ENCODE results near the gene SYNRG.

The SYNRG gene

DNA sequence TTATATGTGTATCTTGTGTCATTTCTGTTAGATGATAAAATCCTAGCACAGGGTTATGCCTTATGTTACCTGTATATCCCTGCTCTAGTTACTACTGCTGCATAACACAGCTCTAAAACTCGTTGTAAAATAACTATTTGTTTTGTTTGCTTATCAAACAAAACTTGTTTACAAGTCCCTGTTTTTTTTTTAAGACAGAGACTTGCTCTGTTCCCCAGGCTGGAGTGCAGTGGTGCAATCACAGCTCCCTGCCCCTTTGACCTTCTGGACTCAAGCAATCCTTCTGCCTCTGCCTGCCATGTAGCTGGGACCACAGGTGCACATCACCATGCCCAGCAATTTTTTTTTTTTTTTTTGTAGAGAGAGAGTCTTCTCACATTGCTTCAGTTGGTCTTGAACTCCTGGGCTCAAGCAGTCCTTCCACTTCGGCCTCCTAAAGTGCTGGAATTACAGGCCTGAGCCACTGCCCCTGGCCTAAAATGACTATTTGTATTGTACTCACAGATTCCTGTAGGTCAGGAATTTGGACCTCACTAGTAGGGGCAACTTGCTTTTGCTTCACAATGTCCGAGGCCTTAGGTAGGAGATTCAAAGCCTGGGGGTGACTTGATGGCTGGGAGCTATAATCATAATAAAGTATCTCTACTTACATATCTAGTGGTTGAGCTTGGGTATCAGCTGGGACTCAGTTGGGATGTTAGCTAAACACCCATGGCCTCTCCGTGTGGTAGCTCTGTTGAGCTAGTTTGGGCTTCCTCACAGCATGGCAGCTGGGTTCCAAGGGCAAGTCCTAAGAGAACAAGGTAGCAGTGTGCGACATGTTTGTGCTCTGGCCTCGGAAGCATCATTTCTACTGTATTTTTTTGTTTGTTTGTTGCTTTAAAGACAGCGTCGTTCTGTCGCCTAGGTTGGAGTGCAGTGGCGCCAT is 106.9 kb downstream of the SYNRG start:
- no peak for DNase-seq (ENCODE audit: low read depth)

DNA sequence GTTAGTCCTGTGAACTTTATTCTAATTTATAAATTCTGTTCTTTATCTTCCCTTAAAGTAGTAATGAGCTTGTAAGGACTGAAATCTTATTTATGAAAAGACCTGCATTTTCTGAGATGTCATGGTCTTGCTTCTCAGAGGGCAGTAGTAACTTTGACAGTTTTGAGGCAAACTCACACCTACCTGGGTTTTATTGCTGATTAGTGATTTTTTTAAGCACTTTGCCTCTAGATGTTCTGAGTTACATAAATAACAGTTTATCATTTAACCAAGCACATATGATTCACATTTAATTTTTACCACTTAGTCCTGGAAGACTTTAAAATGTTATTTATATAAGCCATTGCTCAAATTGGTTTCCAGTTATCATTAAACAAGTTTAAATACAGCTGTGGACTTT is 108.8 kb downstream of the SYNRG start:
- DNase-seq (ENCODE audit: low read depth), result no peak

DNA sequence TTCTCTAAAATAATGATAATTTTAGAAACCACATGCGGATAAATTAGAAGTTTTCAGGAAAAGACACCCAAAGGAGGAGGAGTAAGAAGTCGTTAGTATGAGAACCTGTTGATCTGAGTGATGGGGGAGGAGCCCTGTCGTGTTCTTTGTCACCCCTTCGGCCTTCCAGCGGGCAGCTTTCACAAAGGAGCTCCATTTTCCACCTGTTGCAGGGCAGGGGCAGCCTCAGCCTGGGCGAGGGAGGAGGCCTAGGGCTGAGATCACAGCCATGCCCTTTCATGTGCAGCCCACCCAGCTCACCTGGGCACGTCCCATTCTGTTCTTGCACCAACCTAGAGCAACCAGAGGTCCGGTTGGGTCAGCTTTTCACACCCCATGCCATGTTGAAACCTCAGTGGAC is 114.2 kb downstream of the SYNRG start:
- DNase-seq (ENCODE audit: low read depth), result no peak

DNA sequence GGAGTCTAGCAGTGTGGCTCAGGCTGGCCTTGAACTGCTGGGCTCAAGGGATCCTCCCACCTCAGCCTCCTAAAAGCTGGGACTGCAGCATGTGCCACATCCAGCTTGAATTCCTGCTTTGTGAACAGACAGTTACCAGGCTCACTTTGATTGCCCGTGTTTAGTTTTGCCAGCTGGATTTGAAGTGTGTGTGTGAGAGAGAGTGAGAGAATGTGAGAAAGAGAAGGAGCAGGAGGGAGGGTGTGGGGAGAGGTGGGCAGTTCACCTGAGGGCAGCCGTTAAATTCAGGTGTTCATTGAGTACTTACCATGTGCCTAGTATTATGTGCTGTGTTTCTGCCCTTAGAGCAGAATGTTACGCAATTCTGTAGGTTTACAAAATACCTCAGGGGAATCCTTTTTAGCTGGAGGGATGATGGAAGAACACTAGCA is 114.8 kb downstream of the SYNRG start:
- DNase-seq (ENCODE audit: low read depth), result no peak

DNA sequence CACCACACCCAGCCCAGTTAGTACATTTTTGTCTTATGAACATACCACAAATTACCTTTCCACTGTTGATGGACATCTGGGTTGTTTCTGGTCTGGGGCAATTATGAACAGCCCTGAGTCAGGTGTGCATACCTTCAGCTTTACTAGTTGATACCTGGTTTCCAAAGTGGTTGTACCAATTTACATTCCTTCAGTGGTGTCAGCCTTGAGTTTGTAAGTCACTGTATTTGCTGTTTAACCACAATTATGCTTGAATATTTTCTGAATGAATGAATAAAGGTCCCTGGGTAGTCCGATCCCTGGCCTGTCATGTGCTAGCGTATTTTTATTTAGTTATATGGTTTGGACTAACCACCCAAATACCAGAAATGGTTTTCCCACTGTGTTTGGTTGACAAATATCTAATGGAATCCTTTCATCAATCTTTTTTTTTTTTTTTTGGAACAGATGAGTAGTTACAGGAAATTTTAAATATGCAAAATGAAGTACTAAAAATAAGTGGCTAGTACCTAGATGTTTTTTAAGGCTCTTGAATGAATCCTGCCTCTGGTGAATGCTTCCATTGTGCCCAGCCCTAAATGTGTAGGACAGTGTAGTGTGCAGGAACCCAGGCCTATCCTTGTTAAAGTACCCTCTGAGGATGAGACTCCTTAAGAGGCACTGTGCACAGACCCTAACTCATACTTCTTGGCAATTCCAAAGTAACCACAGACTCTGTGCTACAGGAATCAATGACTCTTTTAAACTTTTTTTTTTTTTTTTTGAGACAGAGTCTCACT is 115.8 kb downstream of the SYNRG start:
- peak; percentile 93 for DNase-seq (ENCODE audit: low read depth)

DNA sequence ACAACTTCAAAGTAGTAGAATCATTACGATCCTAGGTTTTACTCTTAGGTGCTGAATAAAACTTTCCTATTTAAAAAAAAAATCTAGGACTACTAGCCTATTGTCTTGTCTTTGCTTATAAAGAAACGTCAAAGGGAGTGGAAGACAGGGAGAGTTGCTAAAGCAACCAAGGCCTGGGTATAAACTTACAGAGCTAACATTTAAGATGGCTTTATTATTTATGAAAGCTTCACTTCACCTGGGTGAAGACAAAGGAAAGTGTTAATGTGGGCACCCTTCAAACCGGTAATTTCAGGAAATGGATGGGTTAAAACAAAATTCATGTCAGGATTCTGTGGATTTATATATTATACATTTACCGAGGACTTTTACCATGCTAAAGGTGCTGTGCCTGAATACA is 117.1 kb downstream of the SYNRG start:
- DNase-seq (ENCODE audit: low read depth), result no peak

DNA sequence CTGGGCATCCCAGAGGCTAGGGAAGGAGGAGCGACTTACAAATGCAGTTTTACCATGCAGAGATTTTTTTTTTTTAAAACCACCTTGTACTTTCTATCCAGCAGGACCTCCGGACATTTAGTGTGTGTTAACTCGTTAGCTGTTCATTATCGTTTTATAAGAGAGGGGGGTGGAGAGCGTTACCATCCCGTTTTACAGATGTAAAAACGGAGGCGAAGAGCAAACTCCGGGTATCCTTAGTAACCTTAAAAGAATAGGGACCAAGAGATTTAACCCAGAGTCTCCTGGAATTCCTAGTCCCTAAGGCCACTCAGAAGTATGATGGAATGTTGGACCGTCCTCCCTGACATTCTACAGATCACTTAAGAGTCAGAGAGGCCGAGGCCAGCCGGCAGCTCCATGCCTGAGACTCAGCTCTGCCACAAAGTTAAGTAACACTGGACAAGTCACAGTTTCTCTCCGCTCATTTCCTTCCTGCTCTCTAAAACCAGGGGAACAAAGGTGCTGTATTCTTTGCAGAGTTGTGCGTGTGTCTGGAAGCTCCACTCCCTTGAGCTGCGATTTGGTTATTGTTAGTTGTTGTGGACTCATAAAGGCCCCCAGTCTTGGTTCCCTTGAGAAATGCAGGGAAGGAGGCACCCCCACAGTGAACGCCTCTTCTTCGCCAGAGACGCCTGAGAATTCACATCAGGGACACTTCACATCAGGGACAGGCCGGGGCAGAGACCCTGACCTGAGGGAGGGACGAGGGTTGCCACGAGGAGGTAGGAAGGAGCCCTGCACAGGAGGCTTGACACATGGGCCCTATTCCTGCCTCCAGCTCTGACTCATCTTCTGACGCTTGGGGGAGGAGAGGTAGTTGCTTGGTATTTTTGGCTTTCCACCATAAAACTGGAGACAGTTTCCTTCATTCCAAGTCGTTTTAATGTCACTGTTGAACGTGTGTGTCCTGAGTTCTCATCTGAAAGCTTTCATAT is 118.3 kb downstream of the SYNRG start:
- DNase-seq (ENCODE audit: low read depth), result peak; percentile 96

DNA sequence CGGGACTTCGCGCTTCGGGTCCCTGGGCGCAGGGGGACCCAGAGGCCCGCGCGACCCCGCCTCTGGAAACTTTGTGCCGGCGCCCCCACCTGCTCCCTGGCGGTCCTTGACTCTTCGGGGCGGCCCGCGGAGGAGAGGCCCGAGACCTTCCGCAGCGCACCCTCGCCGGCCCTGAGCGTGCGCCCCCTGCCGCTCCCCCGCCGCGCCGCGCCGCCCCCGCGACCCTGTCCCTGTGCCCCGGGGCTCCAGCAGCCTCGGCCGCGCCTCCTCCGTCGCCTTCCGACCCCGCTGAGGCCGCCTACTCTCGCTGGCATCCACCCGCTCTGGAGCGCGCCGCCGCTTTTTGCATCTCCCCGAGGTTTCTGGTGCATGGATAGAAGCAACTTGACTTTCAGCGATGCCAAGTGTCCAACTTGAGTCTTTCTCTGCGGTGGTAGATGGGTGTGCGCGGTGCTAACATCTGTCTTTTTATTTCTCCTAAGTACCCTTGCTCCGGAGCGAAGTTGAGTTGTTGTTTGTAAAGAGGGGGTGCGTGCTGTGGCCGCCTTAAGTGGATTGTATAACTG is 119.1 kb downstream of the SYNRG start:
- peak; percentile 82 for DNase-seq (ENCODE audit: low read depth)

DNA sequence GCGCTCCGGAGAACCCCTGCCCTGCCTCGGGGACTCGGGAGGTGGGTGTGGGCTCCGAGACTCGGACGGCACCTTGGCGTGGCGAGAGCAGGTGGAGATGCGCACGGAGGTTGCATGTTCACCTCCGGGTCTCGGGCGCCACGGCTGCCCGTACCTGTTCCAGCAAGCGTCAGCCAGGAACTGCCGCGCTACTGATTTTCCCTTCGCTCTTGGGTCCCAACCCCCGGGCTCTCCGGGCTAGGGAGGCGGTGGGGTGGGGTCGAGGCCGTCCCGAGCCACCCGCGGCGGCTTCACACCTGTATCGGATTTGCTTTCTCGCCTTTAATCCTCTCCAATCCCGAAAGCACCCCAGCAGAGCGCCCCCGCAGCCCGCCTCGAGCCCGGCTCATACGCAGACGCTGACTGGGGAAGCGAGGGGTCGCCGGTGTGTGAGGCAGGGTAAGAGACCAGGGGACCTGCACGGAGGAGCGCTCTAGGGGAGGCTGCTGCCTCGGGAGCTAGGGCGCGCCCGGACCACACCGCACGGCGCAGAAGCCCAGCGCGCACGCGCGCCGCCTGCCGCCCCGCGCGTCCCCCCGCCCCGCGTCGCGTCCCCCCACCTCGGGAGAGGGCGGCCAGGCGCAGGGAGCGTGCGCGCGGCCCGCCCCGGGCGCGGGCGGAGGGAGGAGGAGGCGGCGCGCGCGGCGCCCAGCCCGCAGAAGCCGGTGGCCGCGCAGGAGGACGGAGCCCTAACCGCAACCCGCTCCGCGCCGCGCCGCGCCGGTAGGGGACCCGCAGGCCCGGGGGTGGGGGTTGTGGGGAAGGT is 119.8 kb downstream of the SYNRG start, which contains the start of gene DUSP14:
Gene DUSP14, plus strand, starts transcription at position 695 of the 805 bp plus-strand sequence. CDS start 22,382 bp downstream, outside the sequence.
- DNase-seq (ENCODE audit: low read depth), result peak; percentile 87

DNA sequence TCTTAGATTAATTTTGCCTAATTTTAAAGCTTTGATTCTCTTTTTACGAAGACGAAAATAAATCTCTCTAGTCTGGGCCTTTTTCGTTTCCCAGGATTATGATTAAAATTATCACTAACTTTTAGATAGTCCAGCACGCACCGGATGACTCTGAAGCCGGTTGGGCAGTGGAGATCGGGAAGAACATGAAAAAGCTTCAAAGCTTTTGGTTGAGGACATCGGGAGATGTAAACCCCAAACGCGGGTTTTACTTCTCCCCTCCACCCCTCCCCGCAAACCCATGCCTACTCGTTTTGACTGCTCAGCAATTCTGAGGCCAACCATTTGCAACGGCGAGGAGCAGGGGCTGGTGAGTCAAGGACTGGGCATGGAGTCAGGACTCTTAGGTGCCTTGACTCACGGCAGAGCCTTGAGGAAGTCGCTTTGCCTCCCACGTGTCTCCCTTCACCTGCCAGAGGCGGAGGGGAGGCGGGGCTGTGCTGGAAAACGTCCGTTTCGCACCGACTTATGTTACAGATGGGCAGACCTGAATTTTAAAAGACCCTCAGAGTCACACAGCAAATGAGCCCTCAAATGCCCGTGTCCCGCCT is 120.5 kb downstream of the SYNRG start:
- DNase-seq (ENCODE audit: low read depth), result peak; percentile 98

DNA sequence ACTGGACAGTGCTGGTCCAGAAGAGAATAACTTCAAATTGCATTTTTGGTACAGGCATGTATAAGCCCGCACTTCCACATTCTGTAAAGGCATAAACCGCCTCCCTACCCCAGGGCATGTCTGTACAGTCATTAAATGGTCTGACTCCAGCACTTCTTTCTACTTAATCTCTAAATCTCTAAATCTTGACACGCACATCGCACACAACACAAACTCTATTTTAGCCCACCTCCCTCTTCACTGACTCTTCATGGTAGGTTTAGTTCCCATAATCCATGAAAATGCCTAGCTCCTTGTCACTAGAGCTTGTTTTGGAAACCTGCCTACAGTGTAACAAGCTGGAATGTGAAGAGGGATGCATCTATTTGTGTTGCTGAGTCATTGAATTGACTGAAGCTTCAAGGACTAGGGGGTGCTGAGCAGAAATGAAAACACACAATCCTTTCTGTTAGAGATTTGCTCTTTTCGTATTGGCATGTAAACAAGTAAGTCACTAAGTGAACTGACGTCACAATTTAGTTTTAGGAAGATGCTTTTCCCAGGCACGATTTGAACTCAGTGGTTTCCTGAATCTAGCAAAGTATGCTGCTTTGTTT is 121.1 kb downstream of the SYNRG start:
- DNase-seq (ENCODE audit: low read depth), result peak; percentile 96

DNA sequence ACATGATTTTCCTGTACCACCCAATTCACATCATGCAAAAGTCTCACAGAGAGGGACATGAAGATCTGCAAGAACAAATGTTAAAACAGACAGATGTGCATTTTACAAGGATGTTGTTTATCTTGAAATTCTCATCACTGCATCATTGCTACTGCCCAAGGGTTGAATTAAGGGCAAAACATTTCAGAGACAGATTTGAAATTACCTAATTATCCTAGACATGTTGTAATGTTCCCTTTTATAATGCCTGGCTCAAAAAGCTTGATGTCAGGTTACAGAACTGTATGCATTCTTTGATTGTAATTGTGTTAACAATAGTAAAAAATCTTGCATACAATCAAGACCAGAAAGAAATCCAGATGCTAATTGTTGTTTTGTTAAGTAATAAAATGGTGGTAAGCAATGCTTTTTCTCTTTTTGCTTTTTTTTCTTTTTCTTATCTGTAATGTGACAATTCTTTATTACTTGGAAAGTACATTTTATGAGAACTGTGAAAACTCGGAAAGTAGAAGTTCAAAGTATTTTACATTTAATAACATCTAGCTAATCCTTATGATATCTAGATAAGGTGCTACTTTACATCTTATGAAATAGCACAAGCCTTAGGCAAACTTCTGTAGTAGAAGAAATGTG is 123.2 kb downstream of the SYNRG start:
- no peak for DNase-seq (ENCODE audit: low read depth)

DNA sequence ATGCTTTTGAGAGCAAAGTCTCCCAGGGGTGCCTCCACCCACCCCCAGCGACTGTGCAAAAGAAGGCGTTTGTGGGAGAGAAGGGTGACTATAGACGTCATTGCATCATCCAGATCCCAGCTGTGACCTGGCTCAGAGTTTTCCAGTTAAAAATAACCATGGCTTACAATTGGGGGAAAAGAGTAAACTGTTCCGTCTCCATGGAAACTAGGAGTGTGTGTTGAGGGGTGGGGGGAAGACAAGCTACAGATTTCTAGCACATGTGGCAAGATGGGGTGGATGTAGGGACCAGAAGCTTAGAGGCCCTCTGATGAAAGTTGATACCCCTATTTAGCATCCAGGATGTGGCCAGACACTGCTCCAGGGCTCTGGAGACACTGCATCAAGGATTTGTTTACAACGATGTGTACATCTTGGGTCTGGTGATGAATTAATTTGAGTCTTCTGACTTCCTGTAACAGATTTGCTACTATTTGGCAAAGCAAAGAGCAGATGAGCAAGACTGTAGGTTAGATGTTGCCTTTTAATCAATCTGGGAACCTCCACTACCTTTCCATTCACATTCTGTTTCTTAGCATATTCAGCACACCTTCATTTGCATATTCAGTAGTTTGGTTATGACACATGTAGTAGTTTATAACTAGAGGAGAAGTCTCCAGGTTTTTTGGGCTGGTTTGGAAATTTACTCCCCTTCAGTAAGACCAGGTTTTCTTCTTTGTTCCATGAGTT is 125.7 kb downstream of the SYNRG start:
- DNase-seq (ENCODE audit: low read depth), result peak; percentile 83

DNA sequence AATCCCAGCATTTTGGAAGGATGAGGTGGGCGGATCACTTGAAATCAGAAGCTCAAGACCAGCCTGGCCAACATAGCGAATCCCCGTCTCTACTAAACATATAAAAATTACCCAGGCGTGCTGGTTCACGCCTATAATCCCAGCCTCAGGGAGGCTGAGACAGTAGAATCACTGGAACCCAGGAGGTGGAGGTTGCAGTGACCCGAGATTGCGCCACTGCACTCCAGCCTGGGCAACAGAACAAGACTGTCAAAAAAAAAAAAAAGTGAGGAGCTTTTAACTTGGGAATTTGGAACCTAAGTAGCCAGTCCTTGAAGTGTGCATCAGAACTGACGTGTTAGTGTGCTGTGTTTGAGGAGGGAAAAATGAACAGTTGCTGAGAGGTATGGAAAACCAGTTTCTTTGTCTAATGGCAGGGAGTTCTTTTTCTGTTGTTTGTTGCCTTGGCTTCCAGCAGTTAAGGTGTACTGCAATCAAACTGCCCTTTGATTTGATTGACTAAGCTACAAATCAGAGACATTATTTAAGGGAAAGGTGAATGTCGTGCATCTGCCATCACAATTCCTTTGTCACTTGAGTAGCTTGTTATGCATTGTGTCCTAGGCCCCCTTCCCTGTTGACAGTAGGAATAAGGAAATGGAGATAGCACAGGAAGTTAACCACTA is 128.1 kb downstream of the SYNRG start:
- no peak for DNase-seq (ENCODE audit: low read depth)

DNA sequence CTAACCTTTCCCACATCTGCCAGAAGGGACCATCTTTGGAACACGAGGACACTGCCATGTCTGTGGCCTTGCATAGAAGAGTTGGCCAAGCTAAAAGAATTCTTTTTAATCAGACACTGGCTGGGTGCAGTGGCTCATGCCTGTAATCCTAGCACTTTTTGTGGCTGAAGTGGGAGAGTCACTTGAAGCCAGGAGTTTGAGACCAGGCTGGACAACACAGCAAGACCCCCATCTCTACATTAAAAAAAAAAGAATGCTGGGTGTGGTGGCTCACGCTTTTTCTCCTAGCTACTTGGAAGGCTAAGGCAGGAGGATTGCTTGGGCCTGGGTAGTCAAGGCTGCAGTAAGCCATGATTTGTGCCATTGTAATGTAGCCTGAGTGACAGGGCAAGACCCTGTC is 128.8 kb downstream of the SYNRG start:
- no peak for DNase-seq (ENCODE audit: low read depth)

DNA sequence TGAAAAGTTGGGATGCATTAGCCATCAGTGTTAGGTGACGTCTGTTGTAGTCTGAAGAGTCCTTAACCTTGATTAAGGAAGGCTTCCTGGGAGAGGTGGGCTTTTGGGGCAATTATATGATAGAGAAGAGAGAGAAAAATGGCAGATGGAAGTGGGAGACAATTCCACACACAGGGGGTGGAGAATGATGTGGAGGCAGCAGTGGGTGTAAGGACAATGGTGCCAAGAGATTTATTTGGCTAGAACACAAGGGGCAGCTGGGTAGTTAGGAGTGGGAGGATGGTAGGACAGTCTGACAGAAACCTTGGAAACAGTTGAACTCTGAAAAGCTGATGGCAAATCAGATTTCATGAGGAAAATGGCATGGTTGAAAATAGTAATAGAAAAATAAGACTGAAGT is 130.2 kb downstream of the SYNRG start:
- no peak for DNase-seq (ENCODE audit: low read depth)

DNA sequence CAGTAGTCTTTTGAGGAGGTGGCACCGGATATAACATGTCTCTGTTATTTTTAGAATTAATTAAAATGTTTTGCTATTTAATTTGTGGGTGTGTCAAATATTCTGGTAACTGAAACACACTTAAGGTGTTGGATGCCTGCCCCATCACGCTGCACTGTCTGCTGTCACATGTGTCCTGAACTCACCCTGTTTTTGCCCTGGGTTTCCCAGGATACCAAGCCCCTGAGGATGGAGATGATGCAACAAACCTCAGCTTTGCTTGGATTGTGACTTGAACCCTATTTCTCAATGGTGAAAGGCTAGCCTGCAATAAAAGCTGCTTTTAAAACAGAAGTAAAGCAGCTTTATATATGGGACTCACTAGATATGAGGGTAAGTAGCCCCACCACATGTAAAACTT is 131.0 kb downstream of the SYNRG start:
- DNase-seq (ENCODE audit: low read depth), result no peak

All from ELR (cell line).